ENCODE measurements around the gene CCDC136.

The CCDC136 gene

GRCh38 chr7:128863433-128863989 is 71.7 kb downstream of the CCDC136 start:
- Histone ChIP-seq H3K27ac (ENCODE audit: poor library complexity, severe bottlenecking) (peak overlapping the region; percentile 45), H3K9me3 (ENCODE audit: severe bottlenecking) (no peaks in the 10 kb centered on the region), H3K4me1 (ENCODE audit: insufficient read depth, poor library complexity, severe bottlenecking) (peaks cover 21% of the 10 kb centered on the region), H3K27me3 (ENCODE audit: insufficient read depth, poor library complexity, severe bottlenecking) (no peaks in the 10 kb centered on the region), H3K4me3 (ENCODE audit: severe bottlenecking) (peak overlapping the region; percentile 48), H3K36me3 (ENCODE audit: low read depth) (peaks cover 9% of the 10 kb centered on the region)
- DNase-seq (ENCODE audit: low spot score) (no peak), ATAC-seq (ENCODE audit: low read depth) (peak; percentile 65)
- TF ChIP-seq CTCF (IDR thresholded peaks at IDR 0.05; ENCODE audit: poor library complexity, severe bottlenecking), result peak; percentile 53

- Histone ChIP-seq H3K27me3 (ENCODE audit: insufficient read depth, poor library complexity, severe bottlenecking) (no peaks in the 10 kb centered on the region), H3K36me3 (ENCODE audit: low read depth) (peaks cover 9% of the 10 kb centered on the region), H3K4me1 (ENCODE audit: insufficient read depth, poor library complexity, severe bottlenecking) (peaks cover 26% of the 10 kb centered on the region), H3K4me3 (ENCODE audit: severe bottlenecking) (no peak overlapping the region), H3K27ac (ENCODE audit: poor library complexity, severe bottlenecking) (no peak overlapping the region), H3K9me3 (ENCODE audit: severe bottlenecking) (no peaks in the 10 kb centered on the region)
- ATAC-seq (ENCODE audit: low read depth), result no peak
- no peak for DNase-seq (ENCODE audit: low spot score)
- no peak for TF ChIP-seq CTCF (IDR thresholded peaks at IDR 0.05; ENCODE audit: poor library complexity, severe bottlenecking)
Observed at GRCh38 chr7:128865303-128865702, 73.5 kb downstream of the CCDC136 start.

GRCh38 chr7:128865996-128866877 is 74.5 kb downstream of the CCDC136 start:
- H3K27ac ChIP-seq (ENCODE audit: poor library complexity, severe bottlenecking), result no peak overlapping the region
- DNase-seq (ENCODE audit: low spot score) (no peak), ATAC-seq (ENCODE audit: low read depth) (no peak)
- no peak overlapping the region for H3K4me3 ChIP-seq (ENCODE audit: severe bottlenecking)
- no peak for TF ChIP-seq CTCF (IDR thresholded peaks at IDR 0.05; ENCODE audit: poor library complexity, severe bottlenecking)
- H3K4me1 ChIP-seq (ENCODE audit: insufficient read depth, poor library complexity, severe bottlenecking), result peaks cover 26% of the 10 kb centered on the region
- no peaks in the 10 kb centered on the region for H3K9me3 ChIP-seq (ENCODE audit: severe bottlenecking)
- H3K36me3 ChIP-seq (ENCODE audit: low read depth), result peaks cover 9% of the 10 kb centered on the region
- H3K27me3 ChIP-seq (ENCODE audit: insufficient read depth, poor library complexity, severe bottlenecking), result no peaks in the 10 kb centered on the region

- Histone ChIP-seq H3K27ac (ENCODE audit: poor library complexity, severe bottlenecking) (peak overlapping the region; percentile 3), H3K4me1 (ENCODE audit: insufficient read depth, poor library complexity, severe bottlenecking) (peaks cover 36% of the 10 kb centered on the region), H3K36me3 (ENCODE audit: low read depth) (peaks cover 9% of the 10 kb centered on the region), H3K9me3 (ENCODE audit: severe bottlenecking) (no peaks in the 10 kb centered on the region), H3K4me3 (ENCODE audit: severe bottlenecking) (no peak overlapping the region), H3K27me3 (ENCODE audit: insufficient read depth, poor library complexity, severe bottlenecking) (no peaks in the 10 kb centered on the region)
- DNase-seq (ENCODE audit: low spot score) (no peak), ATAC-seq (ENCODE audit: low read depth) (no peak)
- TF ChIP-seq CTCF (IDR thresholded peaks at IDR 0.05; ENCODE audit: poor library complexity, severe bottlenecking), result no peak
Observed at GRCh38 chr7:128867241-128867640, 75.5 kb downstream of the CCDC136 start.
